Measurements from ENCODE around the gene KPNB1. TPM values are rescaled to one million over a fixed set of nuclear protein-coding genes. Genes with fewer than 3 reads are reported as not detected.
A peak's percentile ranks its signal among the peaks of the same experiment; 100 is the strongest.

Gene KPNB1
- total RNA-seq, 6 donors from 2014 or later, result 162 to 223 (median 175) TPM

- no peak for ATAC-seq (ENCODE audit: low FRiP score in 2 of 2)
- DNase-seq, result no peak
- Histone ChIP-seq H3K9me3 (no peaks in the 10 kb centered on the region), H3K4me1 (peaks cover 0 to 8% (median 6%) of the 10 kb centered on the region in 4 donors), H3K4me3 (no peak overlapping the region), H3K36me3 (peaks cover 4 to 39% (median 18%) of the 10 kb centered on the region in 4 donors), H3K27ac (peak overlapping the region in 1 of 4 donors; percentile 54), H3K27me3 (no peaks in the 10 kb centered on the region)
- WGBS, 2 donors, result 76 to 77% methylated on average over 7 of the region's 7 CpGs
- TF ChIP-seq POLR2AphosphoS5 (IDR thresholded peaks at IDR 0.05) (no peak), EP300 (IDR thresholded peaks at IDR 0.05) (no peak), POLR2A (IDR thresholded peaks at IDR 0.05) (no peak), CTCF (IDR thresholded peaks at IDR 0.05) (no peak)
These were observed 37.1 kb downstream of the KPNB1 start for GRCh38 chr17:47686664-47687327.

DNA sequence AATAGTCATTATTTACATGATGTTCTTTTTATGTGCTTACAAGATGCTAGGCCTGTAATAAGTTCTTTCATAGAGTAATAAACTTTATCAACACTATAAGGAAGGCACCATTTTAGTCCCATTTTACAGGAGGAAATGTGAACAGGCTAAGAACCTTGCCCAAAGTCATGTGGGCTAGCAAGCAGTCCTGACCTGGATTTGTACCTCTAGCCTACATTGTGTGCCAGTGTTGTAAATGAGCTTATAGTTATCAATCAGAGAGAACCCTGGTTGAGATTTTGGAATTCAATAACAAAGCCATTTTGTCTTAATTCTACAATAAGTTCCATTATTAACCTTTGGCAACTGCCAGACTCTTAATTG is 37.6 kb downstream of the KPNB1 start:
- peak overlapping the region in 1 of 4 donors; percentile 54 for H3K27ac ChIP-seq
- TF ChIP-seq POLR2AphosphoS5 (IDR thresholded peaks at IDR 0.05) (no peak), POLR2A (IDR thresholded peaks at IDR 0.05) (no peak), CTCF (IDR thresholded peaks at IDR 0.05) (no peak), EP300 (IDR thresholded peaks at IDR 0.05) (no peak)

DNA sequence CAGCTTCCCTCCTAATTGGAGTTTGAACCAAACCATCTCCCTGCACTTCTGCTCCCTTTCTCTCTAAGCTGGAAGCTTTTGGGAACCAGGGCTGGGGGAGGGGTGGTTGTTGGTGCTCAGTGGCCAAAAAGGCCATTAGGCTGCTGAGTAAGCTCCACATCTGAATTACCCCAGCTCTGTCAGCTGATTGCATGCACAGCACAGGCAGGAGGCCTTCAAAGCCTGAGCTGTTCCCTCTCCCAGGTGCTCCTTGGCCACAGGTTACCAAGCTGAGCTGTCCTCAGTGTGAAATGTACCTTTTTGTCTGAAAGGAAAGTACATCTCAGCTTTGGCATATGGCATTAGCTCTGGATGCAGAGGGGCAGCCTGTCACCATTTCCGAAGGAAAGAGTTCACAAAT is 38.0 kb downstream of the KPNB1 start:
- DNase-seq (no peak), ATAC-seq (ENCODE audit: low FRiP score in 2 of 2) (no peak)
- peaks cover 5 to 11% (median 9%) of the 10 kb centered on the region in 4 donors for H3K4me1 ChIP-seq
- H3K27ac ChIP-seq, result peak overlapping the region in 1 of 4 donors; percentile 4
- 78 to 88% methylated on average over 1 of the region's 1 CpG for WGBS, 2 donors
- H3K27me3 ChIP-seq, result no peaks in the 10 kb centered on the region
- TF ChIP-seq EP300 (IDR thresholded peaks at IDR 0.05), result no peak
- TF ChIP-seq POLR2A (IDR thresholded peaks at IDR 0.05), result no peak
- no peak for TF ChIP-seq CTCF (IDR thresholded peaks at IDR 0.05)
- no peak for TF ChIP-seq POLR2AphosphoS5 (IDR thresholded peaks at IDR 0.05)
- no peaks in the 10 kb centered on the region for H3K9me3 ChIP-seq
- H3K36me3 ChIP-seq, result peaks cover 0 to 29% (median 9%) of the 10 kb centered on the region in 4 donors
- H3K4me3 ChIP-seq, result no peak overlapping the region

More for the DNA sequence above, 37.6 kb downstream of the KPNB1 start:
- Histone ChIP-seq H3K9me3 (no peaks in the 10 kb centered on the region), H3K4me1 (peaks cover 1 to 8% (median 6%) of the 10 kb centered on the region in 4 donors), H3K4me3 (no peak overlapping the region), H3K36me3 (peaks cover 3 to 34% (median 13%) of the 10 kb centered on the region in 4 donors), H3K27me3 (no peaks in the 10 kb centered on the region)
- no peak for ATAC-seq (ENCODE audit: low FRiP score in 2 of 2)
- DNase-seq, result no peak

DNA sequence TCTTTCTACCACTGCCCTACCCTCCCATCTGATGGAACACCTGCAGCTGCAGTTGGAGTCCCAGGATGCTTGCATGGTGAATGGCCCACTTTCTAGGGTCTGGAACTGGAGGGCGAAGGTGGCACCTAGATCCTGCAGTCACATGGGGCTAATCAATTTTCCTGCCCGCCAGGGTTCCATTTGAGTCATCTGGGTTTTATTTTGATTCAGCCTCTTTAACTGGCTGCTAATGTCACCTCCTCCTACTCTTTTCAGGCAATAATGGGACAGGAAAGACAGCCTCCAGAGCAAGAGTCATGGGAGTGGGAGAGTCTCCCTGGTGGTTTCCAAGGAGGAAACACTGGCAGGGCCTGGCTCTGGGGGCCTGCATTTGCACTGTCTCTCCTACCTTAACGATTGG is 40.4 kb downstream of the KPNB1 start:
- DNase-seq (no peak), ATAC-seq (ENCODE audit: low FRiP score in 2 of 2) (no peak)
- no peaks in the 10 kb centered on the region for H3K27me3 ChIP-seq
- TF ChIP-seq POLR2AphosphoS5 (IDR thresholded peaks at IDR 0.05) (no peak), CTCF (IDR thresholded peaks at IDR 0.05) (no peak), EP300 (IDR thresholded peaks at IDR 0.05) (no peak), POLR2A (IDR thresholded peaks at IDR 0.05) (no peak)
- H3K27ac ChIP-seq, result no peak overlapping the region
- no peaks in the 10 kb centered on the region for H3K9me3 ChIP-seq
- 66 to 82% methylated on average over 3 of the region's 3 CpGs for WGBS, 2 donors
- peaks cover 0 to 8% (median under 1%) of the 10 kb centered on the region in 4 donors for H3K36me3 ChIP-seq
- H3K4me3 ChIP-seq, result no peak overlapping the region
- H3K4me1 ChIP-seq, result peaks cover 14 to 27% (median 20%) of the 10 kb centered on the region in 4 donors
